Lower lobe of right lung (tissue), 2 donors: ENCODE data around the gene PIEZO2. TPM values are rescaled to one million over a fixed set of nuclear protein-coding genes. Genes with fewer than 3 reads are reported as not detected.
"Not testable (repeated sequence)": the region's sequence is repeated elsewhere in the genome, so short reads cannot be mapped to it uniquely, and the experiment has no call there.

Experiments used
- ATAC-seq, 2 donors: fragments of 200-7000 bp; cut with Tn5 transposase; one replicate each; pipeline ENCODE4 v1.9.1; 2020 to 2022; ENCODE audit warnings: mild to moderate bottlenecking in 2 of 2, moderate library complexity in 2 of 2
- DNase-seq: peaks from one replicate; pipeline ENCODE4 v3.0.0-alpha.2; 2020
- H3K27ac ChIP-seq: fragments of 200-600 bp; one replicate; pipeline ENCODE4 v1.8.0; 2022
- H3K27me3 ChIP-seq: fragments of 200-600 bp; one replicate; pipeline ENCODE4 v1.8.0; 2022; ENCODE audit warnings: low read depth
- H3K36me3 ChIP-seq: fragments of 200-600 bp; one replicate; pipeline ENCODE4 v1.8.0; 2022; ENCODE audit warnings: mild to moderate bottlenecking
- H3K4me1 ChIP-seq: fragments of 200-600 bp; one replicate; pipeline ENCODE4 v1.8.0; 2022
- H3K4me3 ChIP-seq: fragments of 200-600 bp; one replicate; pipeline ENCODE4 v1.8.0; 2022; ENCODE audit warnings: mild to moderate bottlenecking
- H3K9me3 ChIP-seq: fragments of 200-600 bp; one replicate; pipeline ENCODE4 v1.8.0; 2022
- intact Hi-C: fragments of 100-400 bp; cut with DNase I; formaldehyde crosslinking; loops from one replicate; pipeline ENCODE4 v1.11.0; 2022
- long read RNA-seq: library from polyadenylated mRNA; unstranded; transcript quantifications from one replicate; pipeline ENCODE4 v2.0.0, GENCODE V29; 2021
- total RNA-seq: library from RNA; stranded (reverse); fragmentation: NEBNext Ultra II Directional; extraction: Animal tissue kit (Norgen Biotek cat#: 25700); gene quantifications from one replicate; pipeline ENCODE4 v1.2.1, GENCODE V29; 2021
- TF ChIP-seq, protein P1 (sequence below): fragments of 200-600 bp; IDR thresholded peaks from one replicate; pipeline ENCODE4 v1.8.0; 2022; ENCODE audit warnings: antibody characterized with exemption, mild to moderate bottlenecking
- donor health status: DM: no; HTN: yes; CAD: no; lungs with severe emphysema.

PIEZO2 gene
- 11.1 TPM for total RNA-seq
- long read RNA-seq, partial matches to known transcripts, result 6 of 9 reads
- long read RNA-seq, other reads (novel, unspliced or antisense), result 3 of 9 reads

DNA sequence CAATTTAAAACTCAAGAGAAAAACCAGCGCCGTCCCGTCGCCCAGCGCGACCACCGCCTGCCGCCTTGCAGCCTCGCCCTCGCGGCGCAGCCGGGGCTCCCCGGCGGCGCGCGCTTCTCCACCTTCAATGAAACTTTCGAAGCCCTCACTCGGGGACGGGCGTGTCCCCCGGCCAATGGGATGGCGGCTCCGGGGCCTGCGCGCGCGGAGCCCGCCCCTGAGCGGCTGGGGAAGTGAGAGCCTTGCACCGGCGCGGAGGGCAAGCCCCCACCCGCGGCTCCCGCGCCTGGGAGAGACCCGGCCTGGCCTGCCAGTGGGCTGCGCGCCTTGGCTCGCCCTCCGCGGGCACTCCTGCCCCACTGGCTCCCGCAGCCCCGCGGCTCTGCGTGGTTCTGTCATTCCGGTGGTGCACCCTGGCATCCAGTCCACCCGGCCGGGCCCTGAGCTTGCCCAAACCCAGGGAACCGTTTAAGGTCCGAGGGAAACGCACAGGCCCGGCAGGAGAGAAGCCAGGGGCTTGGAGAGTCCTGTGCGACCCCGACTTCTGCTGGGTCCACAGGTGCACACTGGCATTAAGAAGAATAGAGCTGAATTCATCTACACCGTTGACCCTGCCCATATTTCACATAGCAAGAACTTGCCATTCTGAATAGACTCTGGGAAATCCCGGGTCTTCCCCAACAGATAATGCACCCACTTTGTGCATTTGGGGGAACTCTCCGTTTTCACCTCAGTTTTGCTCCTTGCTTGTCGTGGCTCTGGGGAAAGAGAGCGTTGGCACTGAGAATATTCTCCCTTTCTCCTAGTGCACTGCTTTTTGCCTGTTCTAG, at the start of gene PIEZO2:
Gene PIEZO2, minus strand, starts transcription at position 129 of the 830 bp plus-strand sequence. CDS start 981 bp downstream, outside the sequence.
- intact Hi-C loops, result no loop called here
- Histone ChIP-seq H3K36me3 (no peaks in the 10 kb centered on the region), H3K4me1 (peaks cover 15% of the 10 kb centered on the region)

DNA sequence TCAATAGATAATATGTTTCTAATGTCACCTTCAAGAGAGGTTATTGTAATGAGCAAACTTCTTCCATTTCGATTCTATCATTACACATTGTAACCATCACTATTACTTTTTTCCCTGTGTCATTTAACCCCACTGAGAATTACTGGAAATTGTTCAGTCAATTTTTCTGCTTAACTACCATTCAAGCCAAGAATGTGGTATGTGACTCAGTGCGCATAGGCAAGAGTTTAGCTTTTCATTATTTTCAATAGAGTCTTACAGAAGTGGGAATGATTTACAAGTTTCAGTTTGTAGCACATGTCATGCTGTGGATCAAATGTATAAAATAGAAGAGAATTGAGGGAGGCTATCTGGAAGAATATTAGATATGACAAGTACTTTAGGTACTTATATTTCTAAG, 34.3 kb upstream of the PIEZO2 start:
- intact Hi-C loops, result no loop called here
- no peak for DNase-seq
- TF ChIP-seq, protein P1, sequence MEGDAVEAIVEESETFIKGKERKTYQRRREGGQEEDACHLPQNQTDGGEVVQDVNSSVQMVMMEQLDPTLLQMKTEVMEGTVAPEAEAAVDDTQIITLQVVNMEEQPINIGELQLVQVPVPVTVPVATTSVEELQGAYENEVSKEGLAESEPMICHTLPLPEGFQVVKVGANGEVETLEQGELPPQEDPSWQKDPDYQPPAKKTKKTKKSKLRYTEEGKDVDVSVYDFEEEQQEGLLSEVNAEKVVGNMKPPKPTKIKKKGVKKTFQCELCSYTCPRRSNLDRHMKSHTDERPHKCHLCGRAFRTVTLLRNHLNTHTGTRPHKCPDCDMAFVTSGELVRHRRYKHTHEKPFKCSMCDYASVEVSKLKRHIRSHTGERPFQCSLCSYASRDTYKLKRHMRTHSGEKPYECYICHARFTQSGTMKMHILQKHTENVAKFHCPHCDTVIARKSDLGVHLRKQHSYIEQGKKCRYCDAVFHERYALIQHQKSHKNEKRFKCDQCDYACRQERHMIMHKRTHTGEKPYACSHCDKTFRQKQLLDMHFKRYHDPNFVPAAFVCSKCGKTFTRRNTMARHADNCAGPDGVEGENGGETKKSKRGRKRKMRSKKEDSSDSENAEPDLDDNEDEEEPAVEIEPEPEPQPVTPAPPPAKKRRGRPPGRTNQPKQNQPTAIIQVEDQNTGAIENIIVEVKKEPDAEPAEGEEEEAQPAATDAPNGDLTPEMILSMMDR, result no peak
- no peak for ATAC-seq
- Histone ChIP-seq H3K9me3 (no peaks in the 10 kb centered on the region), H3K36me3 (no peaks in the 10 kb centered on the region), H3K4me3 (no peak overlapping the region), H3K27ac (no peak overlapping the region), H3K27me3 (no peaks in the 10 kb centered on the region), H3K4me1 (no peaks in the 10 kb centered on the region)

More for the DNA sequence above, at the start of gene PIEZO2:
- DNase-seq (peak; percentile 55), ATAC-seq (peak; percentile 81 to 85)
- TF ChIP-seq, protein P1, result no peak
- peaks cover 56% of the 10 kb centered on the region for H3K27me3 ChIP-seq
- peak within 1 kb of the TSS; percentile 49 for H3K27ac ChIP-seq
- peak within 1 kb of the TSS; percentile 52 for H3K4me3 ChIP-seq
- H3K9me3 ChIP-seq, result no peaks in the 10 kb centered on the region

DNA sequence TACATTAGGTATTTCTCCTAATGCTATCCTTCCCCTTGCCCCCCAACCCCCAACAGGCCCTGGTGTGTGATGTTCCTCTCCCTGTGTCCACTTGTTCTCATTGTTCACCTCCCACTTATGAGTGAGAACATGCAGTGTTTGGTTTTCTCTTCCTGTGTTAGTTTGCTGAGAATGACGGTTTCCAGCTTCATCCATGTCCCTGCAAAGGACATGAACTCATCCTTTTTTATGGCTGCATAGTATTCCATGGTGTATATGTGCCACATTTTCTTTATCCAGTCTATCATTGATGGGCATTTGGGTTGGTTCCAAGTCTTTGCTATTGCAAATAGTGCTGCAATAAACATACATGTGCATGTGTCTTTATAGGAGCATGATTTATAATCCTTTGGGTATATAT, 32.3 kb upstream of the PIEZO2 start:
- ATAC-seq, H3K9me3 ChIP-seq, H3K36me3 ChIP-seq, H3K27ac ChIP-seq, H3K27me3 ChIP-seq, intact Hi-C loops, DNase-seq, H3K4me3 ChIP-seq, H3K4me1 ChIP-seq: not testable (repeated sequence)

- Histone ChIP-seq H3K36me3 (no peaks in the 10 kb centered on the region), H3K9me3 (no peaks in the 10 kb centered on the region), H3K4me3 (no peak overlapping the region), H3K27ac (no peak overlapping the region), H3K4me1 (no peaks in the 10 kb centered on the region), H3K27me3 (no peaks in the 10 kb centered on the region)
- TF ChIP-seq, protein P1, result no peak
- intact Hi-C loops, result no loop called here
- DNase-seq (no peak), ATAC-seq (no peak)
Measured at GRCh38 chr18:11179959-11180519, 30.7 kb upstream of the PIEZO2 start.

- Histone ChIP-seq H3K27me3 (no peaks in the 10 kb centered on the region), H3K9me3 (no peaks in the 10 kb centered on the region), H3K36me3 (no peaks in the 10 kb centered on the region), H3K4me3 (no peak overlapping the region), H3K4me1 (no peaks in the 10 kb centered on the region), H3K27ac (no peak overlapping the region)
- TF ChIP-seq, protein P1, result no peak
- ATAC-seq (peak in 1 of 2 donors; percentile 43), DNase-seq (no peak)
- intact Hi-C loops, result no loop called here
Measured at GRCh38 chr18:11178951-11179549, 29.7 kb upstream of the PIEZO2 start.
